DND-41 (cell line): ENCODE results near the gene KLF18.

ENCODE experiments used
- CTCF ChIP-seq: IDR thresholded peaks from 2 replicates; pipeline ENCODE4 v1.5.1; 2012; ENCODE audit warnings: borderline replicate concordance, low read length, moderate library complexity, mild to moderate bottlenecking; ENCODE audit not compliant: poor library complexity, severe bottlenecking; ENCODE audit errors: extremely low read depth
- EZH2 ChIP-seq: IDR thresholded peaks from 3 replicates; pipeline ENCODE4 v1.6.1; 2012; ENCODE audit warnings: borderline replicate concordance, low read depth, mild to moderate bottlenecking, moderate library complexity, low read length, inconsistent platforms; ENCODE audit not compliant: severe bottlenecking

- TF ChIP-seq EZH2 (no peak), CTCF (no peak)
These were observed 41.1 kb downstream of the KLF18 start for GRCh38 chr1:44100183-44100868.
